DND-41 (cell line): Measurements from ENCODE around the gene SLC25A10.

Experiments
- ATAC-seq: fragments of 200-7000 bp; cut with Tn5 transposase; 3 replicates; pipeline ENCODE4 v1.9.1; 2021; ENCODE audit warnings: low read depth; ENCODE audit not compliant: insufficient read depth
- DNase-seq: peaks from one replicate; pipeline ENCODE4 v3.0.0-alpha.2; 2020
- H2AFZ ChIP-seq: 2 replicates; pipeline ENCODE4 v1.6.0; 2012; ENCODE audit warnings: low read depth, low read length
- H3K27ac ChIP-seq: 2 replicates; pipeline ENCODE4 v1.5.1; 2012; ENCODE audit warnings: low read length, inconsistent platforms
- H3K27me3 ChIP-seq: fragments of 200-600 bp; sonication (generic); 2 replicates; pipeline ENCODE4 v1.6.0; 2012; ENCODE audit warnings: low read length, mild to moderate bottlenecking, inconsistent platforms; ENCODE audit not compliant: insufficient read depth, poor library complexity
- H3K36me3 ChIP-seq: 2 replicates; pipeline ENCODE4 v1.5.1; 2012; ENCODE audit warnings: low read length, inconsistent platforms; ENCODE audit not compliant: insufficient read depth
- H3K4me1 ChIP-seq: 2 replicates; pipeline ENCODE4 v1.5.1; 2012; ENCODE audit warnings: mild to moderate bottlenecking, low read length; ENCODE audit not compliant: insufficient read depth
- H3K4me2 ChIP-seq: 2 replicates; pipeline ENCODE4 v1.6.0; 2012; ENCODE audit warnings: mild to moderate bottlenecking, moderate library complexity, low read length, inconsistent platforms; ENCODE audit not compliant: insufficient read depth
- H3K4me3 ChIP-seq, 2 experiments: fragments of 200-600 bp in 1 of 2; shearing (Covaris generic) in 1 of 2; 2 replicates each; pipeline ENCODE4 v1.5.1; 2012 to 2016; ENCODE audit warnings: inconsistent platforms in 2 of 2, low read length in 2 of 2, mild to moderate bottlenecking in 2 of 2, low read depth in 1 of 2, moderate library complexity in 1 of 2
- H3K79me2 ChIP-seq: 2 replicates; pipeline ENCODE4 v1.6.0; 2012; ENCODE audit warnings: low read length, inconsistent platforms; ENCODE audit not compliant: insufficient read depth
- H3K9ac ChIP-seq: 2 replicates; pipeline ENCODE4 v1.6.0; 2012; ENCODE audit warnings: low read depth, mild to moderate bottlenecking, inconsistent platforms, low read length, moderate library complexity
- H3K9me3 ChIP-seq: 2 replicates; pipeline ENCODE4 v1.5.1; 2012; ENCODE audit warnings: low read length, moderate library complexity, mild to moderate bottlenecking, inconsistent platforms; ENCODE audit not compliant: insufficient read depth, severe bottlenecking
- H4K20me1 ChIP-seq: 2 replicates; pipeline ENCODE4 v1.6.0; 2012; ENCODE audit warnings: low read length; ENCODE audit not compliant: insufficient read depth
- EZH2 ChIP-seq: IDR thresholded peaks from 3 replicates; pipeline ENCODE4 v1.6.1; 2012; ENCODE audit warnings: borderline replicate concordance, low read depth, mild to moderate bottlenecking, moderate library complexity, low read length, inconsistent platforms; ENCODE audit not compliant: severe bottlenecking
- TF ChIP-seq, protein P1 (sequence below): IDR thresholded peaks from 2 replicates; pipeline ENCODE4 v1.5.1; 2012; ENCODE audit warnings: borderline replicate concordance, low read length, moderate library complexity, mild to moderate bottlenecking; ENCODE audit not compliant: poor library complexity, severe bottlenecking; ENCODE audit errors: extremely low read depth

Gene SLC25A10

DNA sequence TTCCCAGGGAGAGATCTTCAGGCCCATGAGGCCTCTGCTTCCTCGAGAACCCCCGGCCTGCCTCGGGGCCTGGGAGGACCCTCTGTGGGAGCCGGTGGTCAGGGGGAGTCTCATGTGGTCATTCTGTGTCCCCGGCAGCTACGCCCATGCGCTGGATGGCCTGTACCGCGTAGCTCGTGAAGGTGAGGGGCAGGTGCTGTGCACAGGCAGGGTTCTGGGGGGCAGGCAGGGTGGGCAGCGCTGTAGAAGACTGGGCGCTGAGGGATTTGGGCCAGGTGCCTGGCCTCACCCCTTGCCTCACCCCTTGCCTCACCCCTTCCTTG lies 4.6 kb downstream of the SLC25A10 start:
- no peaks in the 10 kb centered on the region for H3K27me3 ChIP-seq
- H3K4me1 ChIP-seq, result peaks cover 30% of the 10 kb centered on the region
- peaks cover 31% of the 10 kb centered on the region for H3K79me2 ChIP-seq
- ATAC-seq, result no peak
- no peak overlapping the region for H3K27ac ChIP-seq
- no peak overlapping the region for H3K4me3 ChIP-seq
- TF ChIP-seq EZH2, result no peak
- TF ChIP-seq, protein P1, sequence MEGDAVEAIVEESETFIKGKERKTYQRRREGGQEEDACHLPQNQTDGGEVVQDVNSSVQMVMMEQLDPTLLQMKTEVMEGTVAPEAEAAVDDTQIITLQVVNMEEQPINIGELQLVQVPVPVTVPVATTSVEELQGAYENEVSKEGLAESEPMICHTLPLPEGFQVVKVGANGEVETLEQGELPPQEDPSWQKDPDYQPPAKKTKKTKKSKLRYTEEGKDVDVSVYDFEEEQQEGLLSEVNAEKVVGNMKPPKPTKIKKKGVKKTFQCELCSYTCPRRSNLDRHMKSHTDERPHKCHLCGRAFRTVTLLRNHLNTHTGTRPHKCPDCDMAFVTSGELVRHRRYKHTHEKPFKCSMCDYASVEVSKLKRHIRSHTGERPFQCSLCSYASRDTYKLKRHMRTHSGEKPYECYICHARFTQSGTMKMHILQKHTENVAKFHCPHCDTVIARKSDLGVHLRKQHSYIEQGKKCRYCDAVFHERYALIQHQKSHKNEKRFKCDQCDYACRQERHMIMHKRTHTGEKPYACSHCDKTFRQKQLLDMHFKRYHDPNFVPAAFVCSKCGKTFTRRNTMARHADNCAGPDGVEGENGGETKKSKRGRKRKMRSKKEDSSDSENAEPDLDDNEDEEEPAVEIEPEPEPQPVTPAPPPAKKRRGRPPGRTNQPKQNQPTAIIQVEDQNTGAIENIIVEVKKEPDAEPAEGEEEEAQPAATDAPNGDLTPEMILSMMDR, result no peak
- no peak overlapping the region for H2AFZ ChIP-seq
- H4K20me1 ChIP-seq, result peaks cover 27% of the 10 kb centered on the region
- H3K36me3 ChIP-seq, result peaks cover 37% of the 10 kb centered on the region
- no peak overlapping the region for H3K4me2 ChIP-seq
- H3K9me3 ChIP-seq, result no peaks in the 10 kb centered on the region
- H3K9ac ChIP-seq, result no peak overlapping the region
- no peak for DNase-seq

- H3K9me3 ChIP-seq, result no peaks in the 10 kb centered on the region
- H3K27me3 ChIP-seq, result no peaks in the 10 kb centered on the region
- peaks cover 27% of the 10 kb centered on the region for H3K4me1 ChIP-seq
- ATAC-seq (no peak), DNase-seq (no peak)
- peaks cover 31% of the 10 kb centered on the region for H3K79me2 ChIP-seq
- no peak overlapping the region for H3K4me3 ChIP-seq
- H3K36me3 ChIP-seq, result peaks cover 37% of the 10 kb centered on the region
- no peak overlapping the region for H3K9ac ChIP-seq
- no peak overlapping the region for H3K4me2 ChIP-seq
- H2AFZ ChIP-seq, result no peak overlapping the region
- no peak overlapping the region for H3K27ac ChIP-seq
- peaks cover 27% of the 10 kb centered on the region for H4K20me1 ChIP-seq
- TF ChIP-seq EZH2, result no peak
- TF ChIP-seq, protein P1, result no peak
Measured at GRCh38 chr17:81717049-81717765, 5.1 kb downstream of the SLC25A10 start.

- Histone ChIP-seq H3K36me3 (peaks cover 37% of the 10 kb centered on the region), H3K27me3 (no peaks in the 10 kb centered on the region), H3K4me1 (peaks cover 25% of the 10 kb centered on the region), H3K27ac (no peak overlapping the region), H2AFZ (no peak overlapping the region), H3K9me3 (no peaks in the 10 kb centered on the region), H4K20me1 (peaks cover 27% of the 10 kb centered on the region), H3K9ac (no peak overlapping the region), H3K4me3 (no peak overlapping the region), H3K79me2 (peaks cover 25% of the 10 kb centered on the region), H3K4me2 (no peak overlapping the region)
- no peak for DNase-seq
- TF ChIP-seq, protein P1, result no peak
- TF ChIP-seq EZH2, result no peak
- no peak for ATAC-seq
Measured at GRCh38 chr17:81717766-81718089, 5.6 kb downstream of the SLC25A10 start.
